CD1c-positive myeloid dendritic cell (primary cell): ENCODE data around the gene SNU13.
"Not testable (repeated sequence)": the region's sequence is repeated elsewhere in the genome, so short reads cannot be mapped to it uniquely, and the experiment has no call there.

Source experiments
- DNase-seq: peaks from one replicate; pipeline ENCODE4 v3.0.0-alpha.2; 2016; ENCODE audit errors: extremely low spot score

The SNU13 gene

GRCh38 chr22:41682033-41682807 is 6.4 kb downstream of the SNU13 start:
- peak; percentile 90 for DNase-seq

DNA sequence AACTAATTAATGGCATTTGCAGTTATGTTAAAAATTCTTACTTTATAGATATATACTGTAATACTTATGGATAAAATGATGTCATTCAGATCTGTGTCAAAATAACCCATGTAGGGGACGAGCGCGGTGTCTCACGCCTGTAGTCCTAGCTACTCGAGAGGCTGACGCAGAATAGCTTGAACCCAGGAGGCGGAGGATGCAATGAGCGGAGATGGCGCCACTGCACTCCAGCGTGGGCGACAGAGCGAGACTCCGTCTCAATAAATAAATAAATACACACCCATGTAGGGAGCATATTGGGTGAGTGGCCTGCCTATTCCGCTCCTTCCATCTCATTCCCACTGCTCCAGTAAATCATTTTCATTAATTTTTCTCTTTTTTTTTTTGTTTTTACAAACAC is 7.1 kb downstream of the SNU13 start:
- no peak for DNase-seq

- no peak for DNase-seq
Observed at GRCh38 chr22:41676134-41676533, 12.5 kb downstream of the SNU13 start.

- DNase-seq: no peak
Observed at GRCh38 chr22:41674846-41675340, 13.8 kb downstream of the SNU13 start.

DNA sequence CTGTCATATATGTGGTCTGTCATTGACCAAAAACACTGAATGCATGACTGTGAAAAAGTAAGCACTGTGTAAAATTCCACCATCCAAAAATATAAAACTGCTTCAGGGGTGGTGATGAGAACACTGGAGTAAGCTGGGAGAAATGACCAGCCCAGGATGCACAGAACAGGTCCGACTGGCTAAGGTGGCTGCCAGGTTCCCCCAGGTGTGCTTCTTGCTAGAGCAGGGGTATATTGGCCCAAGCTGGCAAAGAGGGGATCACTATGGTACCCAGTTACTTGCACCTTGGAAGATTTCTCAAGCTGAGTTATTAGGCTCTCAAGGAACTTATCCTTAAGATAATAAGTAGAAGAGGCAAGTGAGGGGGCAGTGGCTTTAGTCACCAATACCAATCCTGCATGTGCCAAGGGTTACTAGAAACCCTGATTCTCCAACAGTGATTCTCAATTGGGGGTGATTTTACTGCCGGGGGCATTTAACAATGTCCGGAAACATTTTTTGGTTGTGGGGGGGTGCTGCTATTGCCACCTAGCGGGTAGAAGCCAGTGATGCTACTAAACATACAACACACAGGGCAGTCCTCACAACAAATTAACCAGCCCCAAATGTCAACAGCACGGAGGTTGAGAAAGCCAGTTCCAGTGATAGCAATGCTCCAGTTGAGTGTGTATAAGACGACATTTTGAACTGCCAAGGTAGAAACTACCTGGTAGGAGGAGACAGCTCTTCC is 15.7 kb downstream of the SNU13 start:
- DNase-seq: no peak

GRCh38 chr22:41672096-41672495 is 16.6 kb downstream of the SNU13 start:
- not testable (repeated sequence) for DNase-seq

GRCh38 chr22:41668971-41669911 is 19.4 kb downstream of the SNU13 start:
- no peak for DNase-seq

- no peak for DNase-seq
Observed at GRCh38 chr22:41664951-41665350, 23.7 kb downstream of the SNU13 start.

- no peak for DNase-seq
Observed at GRCh38 chr22:41664490-41664889, 24.2 kb downstream of the SNU13 start.

GRCh38 chr22:41663594-41663993 is 25.1 kb downstream of the SNU13 start:
- DNase-seq: not testable (repeated sequence)

DNA sequence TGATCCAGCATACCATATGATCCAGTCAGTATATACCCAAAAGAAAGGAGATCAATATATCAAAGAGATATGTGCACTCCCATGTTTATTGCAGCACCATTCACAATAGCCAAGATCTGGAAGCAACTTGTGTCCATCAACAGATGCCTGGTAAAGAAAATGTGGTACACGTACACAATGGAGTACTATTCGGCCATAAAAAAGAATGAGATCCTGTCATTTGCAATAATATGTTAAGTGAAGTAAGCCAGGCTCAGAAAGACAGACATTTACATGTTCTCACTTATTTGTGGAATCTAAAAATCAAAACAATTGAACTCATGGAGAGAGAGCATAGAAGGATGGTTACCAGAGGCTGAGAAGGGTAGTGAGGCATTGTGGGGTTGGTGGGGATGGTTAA is 27.0 kb downstream of the SNU13 start:
- no peak for DNase-seq

DNA sequence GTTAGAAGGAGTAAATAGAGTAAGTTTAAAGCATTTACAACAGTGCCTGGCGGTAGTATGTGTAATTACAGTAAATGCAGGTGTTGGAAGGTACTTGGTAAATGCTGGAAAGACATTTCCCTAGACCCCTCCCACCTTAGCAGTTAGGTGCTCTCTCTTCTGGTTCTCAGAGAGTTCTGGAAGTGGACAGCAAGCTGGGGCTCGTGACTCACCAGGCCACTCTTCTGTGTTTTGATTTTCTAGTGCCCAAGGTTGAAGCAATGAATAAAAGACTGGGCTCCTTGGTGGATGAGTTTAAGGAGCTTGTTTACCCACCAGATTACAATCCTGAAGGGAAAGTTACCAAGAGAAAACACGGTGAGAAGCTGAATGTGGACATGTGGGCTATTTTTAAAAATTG is 27.6 kb downstream of the SNU13 start:
- no peak for DNase-seq

GRCh38 chr22:41660416-41660815 is 28.3 kb downstream of the SNU13 start:
- DNase-seq: no peak

DNA sequence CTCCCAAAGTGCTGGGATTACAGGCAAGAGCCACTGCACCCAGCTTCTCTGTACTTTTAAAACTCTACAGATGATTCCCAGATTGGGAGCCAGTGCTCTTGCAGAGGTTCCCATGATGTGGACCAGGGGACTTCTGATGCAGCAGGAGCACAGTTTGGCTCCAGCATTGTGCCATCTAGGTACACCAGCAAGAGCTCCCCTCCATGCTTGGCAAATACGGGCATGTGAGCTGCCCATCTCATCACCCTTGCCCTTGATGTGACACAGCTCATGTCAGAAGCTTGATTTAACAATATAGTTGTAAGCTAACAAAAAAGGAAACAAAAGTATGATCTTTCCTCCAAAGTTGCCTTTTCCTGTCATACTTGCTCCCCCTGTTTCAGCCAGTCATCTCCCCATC is 28.7 kb downstream of the SNU13 start:
- DNase-seq: no peak

GRCh38 chr22:41658869-41659268 is 29.8 kb downstream of the SNU13 start:
- no peak for DNase-seq

GRCh38 chr22:41657709-41658108 is 31.0 kb downstream of the SNU13 start:
- DNase-seq: no peak

DNA sequence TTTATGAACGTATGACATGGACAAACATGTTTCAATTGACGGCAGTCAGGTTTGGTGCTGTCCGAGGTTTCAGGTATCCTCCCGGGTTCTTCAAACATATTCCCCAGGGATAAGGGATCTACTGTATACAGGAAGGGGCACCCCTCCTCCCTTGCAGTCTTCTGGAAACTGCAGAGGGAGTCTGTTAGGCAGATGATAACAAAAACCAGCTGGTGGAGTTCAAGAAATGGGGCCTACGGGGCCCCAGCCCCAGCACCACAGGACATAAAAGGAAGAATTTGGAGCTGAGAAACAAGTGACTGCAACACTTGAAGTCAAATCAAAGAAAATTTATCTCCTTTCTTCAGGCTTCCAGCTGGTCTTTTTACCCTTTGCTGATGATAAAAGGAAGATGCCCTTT is 32.1 kb downstream of the SNU13 start:
- no peak for DNase-seq

DNA sequence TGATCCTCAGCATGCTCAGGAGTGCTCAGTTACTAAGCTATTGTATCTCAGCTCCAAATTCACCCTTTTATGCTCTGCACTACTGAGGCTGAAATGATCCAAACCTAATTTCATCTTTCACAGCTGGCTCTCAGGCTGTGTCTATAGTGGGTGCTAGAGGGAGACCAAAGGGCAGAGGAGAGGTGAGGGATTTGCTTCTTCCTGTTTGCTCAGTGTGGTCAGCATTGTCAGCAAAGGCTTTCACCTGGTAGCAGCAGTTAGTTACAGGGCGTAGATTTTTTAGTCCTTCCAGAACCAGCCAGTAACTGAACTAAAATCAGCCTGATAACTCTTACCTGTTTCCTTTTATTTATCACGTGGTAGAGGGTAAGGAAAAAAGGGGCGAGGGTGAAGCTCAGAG is 34.3 kb downstream of the SNU13 start:
- no peak for DNase-seq

GRCh38 chr22:41650821-41651220 is 37.8 kb downstream of the SNU13 start:
- no peak for DNase-seq

- no peak for DNase-seq
Observed at GRCh38 chr22:41650229-41650628, 38.4 kb downstream of the SNU13 start.

DNA sequence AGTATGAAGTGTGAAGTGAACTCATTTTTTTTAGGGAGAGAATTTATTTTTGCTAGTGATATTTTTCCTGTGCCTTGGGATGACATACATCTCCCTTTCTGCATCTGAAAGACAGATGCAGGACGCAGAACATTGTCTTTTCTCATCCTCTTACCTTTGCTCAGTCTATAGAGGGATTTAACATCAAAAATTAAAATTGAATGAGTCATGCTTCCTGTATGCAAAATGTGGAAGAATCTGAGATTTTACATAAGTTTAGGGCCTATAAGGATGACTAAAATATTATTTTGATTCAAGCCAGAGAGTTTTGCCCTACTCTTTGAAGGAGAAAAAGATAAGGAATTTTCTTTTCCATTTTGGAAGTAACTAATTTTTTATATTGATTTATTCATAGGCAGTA is 40.2 kb downstream of the SNU13 start:
- no peak for DNase-seq

DNA sequence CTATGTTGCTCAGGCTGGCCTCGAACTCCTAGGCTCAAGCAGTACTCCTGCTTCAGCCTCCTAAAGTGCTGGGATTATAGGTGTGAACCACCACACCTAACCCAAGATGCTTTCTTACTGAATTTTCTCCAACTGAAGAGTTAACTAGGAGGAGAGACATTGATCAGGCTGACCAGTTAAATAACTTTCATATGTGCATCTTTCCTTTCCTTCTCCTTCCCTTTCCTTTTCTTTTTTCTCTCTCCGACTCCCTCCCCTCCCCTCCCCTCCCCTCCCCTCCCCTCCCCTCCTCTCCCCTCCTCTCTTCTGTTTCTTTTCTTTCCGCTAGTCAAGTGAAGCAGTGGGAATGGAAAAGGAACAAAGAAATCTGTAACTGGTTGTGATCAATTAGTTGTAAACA is 40.9 kb downstream of the SNU13 start:
- no peak for DNase-seq
